Activated gamma-delta T cell treated with Interleukin-2 at 50 U/mL for 16 hours (primary cell): Measurements from ENCODE around the gene SIPA1.

ENCODE experiments used
- DNase-seq: peaks from one replicate; pipeline ENCODE4 v3.0.0-alpha.2; 2020

Gene SIPA1, protein sequence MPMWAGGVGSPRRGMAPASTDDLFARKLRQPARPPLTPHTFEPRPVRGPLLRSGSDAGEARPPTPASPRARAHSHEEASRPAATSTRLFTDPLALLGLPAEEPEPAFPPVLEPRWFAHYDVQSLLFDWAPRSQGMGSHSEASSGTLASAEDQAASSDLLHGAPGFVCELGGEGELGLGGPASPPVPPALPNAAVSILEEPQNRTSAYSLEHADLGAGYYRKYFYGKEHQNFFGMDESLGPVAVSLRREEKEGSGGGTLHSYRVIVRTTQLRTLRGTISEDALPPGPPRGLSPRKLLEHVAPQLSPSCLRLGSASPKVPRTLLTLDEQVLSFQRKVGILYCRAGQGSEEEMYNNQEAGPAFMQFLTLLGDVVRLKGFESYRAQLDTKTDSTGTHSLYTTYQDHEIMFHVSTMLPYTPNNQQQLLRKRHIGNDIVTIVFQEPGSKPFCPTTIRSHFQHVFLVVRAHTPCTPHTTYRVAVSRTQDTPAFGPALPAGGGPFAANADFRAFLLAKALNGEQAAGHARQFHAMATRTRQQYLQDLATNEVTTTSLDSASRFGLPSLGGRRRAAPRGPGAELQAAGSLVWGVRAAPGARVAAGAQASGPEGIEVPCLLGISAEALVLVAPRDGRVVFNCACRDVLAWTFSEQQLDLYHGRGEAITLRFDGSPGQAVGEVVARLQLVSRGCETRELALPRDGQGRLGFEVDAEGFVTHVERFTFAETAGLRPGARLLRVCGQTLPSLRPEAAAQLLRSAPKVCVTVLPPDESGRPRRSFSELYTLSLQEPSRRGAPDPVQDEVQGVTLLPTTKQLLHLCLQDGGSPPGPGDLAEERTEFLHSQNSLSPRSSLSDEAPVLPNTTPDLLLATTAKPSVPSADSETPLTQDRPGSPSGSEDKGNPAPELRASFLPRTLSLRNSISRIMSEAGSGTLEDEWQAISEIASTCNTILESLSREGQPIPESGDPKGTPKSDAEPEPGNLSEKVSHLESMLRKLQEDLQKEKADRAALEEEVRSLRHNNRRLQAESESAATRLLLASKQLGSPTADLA

DNA sequence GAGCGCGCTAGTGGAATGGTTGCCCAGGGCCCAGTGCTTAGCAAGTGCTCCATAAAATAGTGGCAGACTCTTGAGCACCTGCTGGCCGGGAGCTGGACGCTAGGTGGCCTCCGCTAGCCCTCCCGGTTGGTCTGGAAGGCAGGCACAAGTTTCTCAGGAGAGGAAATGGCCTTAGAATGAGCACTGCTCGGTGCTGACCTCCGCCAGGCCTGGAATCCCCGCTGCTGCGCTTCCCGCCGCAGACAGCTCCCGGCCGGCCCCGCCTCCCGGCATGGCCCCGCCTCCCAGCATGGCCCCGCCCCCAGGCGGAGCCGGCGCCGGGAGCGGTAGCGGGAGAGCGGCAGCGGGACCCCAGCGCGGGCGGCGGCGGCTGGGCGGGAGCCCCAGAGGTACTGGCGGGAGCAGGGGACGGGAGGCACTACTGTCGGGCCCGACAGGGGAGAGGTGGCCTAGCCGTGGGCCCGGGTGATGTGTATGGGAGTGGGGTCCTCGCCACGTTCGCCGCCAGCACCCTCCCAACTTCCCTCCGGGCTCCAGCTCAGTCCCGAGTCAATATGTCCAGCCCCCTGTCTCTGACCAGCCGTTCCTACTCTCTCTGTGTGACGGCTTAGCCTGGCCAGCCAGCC, at the start of gene SIPA1:
TSS of gene SIPA1 (plus strand) at position 308 of the 626 bp plus-strand sequence. CDS start 2,821 bp downstream, outside the sequence.
- peak; percentile 66 for DNase-seq

DNA sequence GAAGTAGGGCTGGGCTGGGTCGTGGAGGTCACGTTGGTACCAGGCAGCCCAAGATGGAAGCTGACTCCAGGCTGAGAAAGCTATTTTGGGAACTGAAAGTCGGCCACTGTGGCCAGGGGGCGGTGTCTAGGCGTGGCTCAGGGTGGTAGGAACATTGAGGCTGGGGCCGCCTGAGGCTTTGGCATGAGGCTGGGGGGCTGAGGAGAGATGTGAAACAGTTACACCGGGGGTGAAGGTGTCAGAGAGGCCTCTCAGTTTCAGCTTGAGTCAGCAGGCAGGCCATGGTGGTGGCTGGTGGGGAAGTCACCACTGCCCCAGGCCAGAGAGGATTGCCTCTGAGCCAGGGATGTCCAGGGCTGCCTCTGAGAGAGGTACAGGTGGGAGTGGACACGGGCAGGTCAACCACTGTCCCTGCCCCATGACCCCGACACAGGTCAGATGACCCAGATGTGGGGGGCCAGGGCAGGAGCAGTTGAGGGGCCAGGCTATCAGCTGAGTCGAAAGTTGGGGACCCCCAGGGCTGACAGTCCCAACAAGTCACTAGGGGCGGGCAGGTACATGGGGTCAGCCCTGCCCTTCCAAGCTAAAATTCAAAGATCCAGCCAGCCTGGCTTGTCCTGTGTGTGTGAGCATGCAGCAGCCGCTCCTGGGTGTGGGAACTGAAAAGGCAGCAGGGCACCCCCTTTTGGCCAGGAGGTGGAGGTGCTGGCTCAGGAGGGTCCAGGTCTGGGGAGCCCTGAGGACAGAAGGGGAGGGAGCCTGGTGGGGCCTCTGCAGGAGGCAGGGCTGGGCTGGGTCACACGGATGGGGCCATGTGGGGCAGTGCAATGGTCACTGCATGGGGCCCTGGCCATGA, 49.5 kb upstream of the SIPA1 start:
- peak; percentile 69 for DNase-seq

DNA sequence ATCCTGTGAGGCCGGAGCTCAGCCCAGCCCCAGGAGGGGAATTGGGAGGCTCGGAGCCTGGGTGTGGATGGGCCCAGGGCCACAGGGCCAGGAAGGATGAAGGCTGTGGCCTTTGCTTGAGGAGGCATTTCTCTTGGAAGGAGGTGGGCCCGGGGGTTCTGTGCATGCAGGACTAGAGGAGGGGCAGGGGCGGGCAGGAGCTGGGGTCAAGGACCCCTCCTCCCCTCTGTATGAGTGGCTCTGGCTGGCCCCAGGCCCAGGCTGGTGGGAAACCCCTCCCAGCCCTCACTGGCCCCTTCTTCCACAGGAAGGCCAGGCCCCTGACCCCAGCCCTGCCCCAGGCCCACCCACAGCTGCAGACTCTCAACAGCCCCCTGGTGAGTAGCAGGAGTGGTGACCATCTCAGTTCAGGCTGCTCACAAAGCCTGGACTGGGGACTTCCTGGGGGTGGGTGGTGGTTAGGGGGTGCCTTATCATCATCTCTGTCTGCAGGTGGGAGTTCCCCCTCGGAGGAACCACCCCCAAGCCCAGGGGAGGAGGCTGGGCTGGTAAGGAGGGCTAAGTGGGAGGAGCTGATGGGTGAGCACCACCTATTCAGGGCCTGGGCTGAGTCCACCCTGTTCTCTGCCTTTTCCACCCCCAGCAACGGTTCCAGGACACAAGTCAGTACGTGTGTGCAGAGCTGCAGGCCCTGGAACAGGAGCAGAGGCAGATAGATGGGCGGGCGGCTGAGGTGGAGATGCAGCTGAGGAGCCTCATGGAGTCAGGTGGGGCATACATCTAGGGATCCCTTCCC, 48.3 kb upstream of the SIPA1 start:
- DNase-seq, result no peak

DNA sequence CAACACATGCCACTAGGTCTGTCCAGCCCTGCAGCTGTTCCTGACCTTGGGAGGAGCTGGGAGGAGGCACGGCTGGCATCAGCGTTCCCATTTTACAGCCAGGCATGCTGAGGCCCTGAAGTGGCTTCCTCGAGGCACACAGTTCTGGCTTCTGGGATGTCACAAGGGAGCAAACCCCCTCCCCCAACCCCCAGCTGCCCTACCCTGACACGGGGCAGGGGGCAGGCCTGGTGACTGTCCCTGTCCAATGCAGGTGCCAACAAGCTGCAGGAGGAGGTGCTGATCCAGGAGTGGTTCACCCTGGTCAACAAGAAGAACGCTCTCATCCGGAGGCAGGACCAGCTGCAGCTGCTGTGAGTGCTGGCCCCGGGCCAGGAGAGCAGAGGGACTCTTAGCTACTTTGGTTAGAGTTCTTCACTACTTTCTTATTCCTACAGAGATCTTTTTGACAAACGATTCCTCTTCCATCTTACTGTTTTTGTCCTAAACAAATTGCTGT, 47.6 kb upstream of the SIPA1 start:
- no peak for DNase-seq

DNA sequence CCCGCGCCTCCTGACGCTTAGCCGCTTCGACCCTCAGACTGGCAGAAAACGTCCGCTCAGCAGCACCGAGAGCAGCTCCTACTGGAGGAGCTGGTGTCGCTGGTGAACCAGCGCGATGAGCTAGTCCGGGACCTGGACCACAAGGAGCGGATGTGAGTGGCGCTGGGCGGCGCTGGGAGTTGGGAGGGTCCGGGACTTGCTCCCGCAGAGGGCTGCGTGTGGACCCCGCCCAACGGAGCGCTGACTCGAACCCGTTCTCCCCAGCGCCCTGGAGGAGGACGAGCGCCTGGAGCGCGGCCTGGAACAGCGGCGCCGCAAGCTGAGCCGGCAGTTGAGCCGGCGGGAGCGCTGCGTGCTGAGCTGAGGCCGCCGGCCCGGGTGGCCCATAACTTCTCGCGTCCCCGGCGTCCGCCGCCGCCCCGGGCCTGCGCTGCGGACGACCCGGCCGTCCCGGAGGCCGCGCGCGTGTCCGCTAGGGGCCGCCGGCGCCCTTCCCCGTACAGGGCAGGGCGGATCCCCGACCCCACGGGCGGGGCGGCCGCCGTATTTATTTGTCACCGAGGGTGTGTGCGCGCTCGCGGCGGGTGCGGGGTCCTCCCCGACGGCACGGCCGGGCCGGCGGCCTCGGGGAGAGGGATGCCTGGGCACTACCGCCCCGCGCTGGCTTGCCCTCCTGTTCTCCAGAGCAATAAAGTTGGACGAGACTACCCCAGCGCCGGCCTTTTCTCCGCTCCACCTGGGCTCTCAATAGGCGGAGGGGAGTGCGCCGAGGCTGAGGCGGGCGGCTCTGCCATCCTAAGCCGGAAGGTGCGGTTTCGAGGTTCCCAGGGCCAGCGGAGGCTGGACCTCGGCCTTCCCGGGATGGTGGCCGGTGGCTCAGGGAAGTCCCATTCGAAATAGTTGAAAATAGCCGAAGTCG, 45.7 kb upstream of the SIPA1 start:
- DNase-seq, result no peak

DNA sequence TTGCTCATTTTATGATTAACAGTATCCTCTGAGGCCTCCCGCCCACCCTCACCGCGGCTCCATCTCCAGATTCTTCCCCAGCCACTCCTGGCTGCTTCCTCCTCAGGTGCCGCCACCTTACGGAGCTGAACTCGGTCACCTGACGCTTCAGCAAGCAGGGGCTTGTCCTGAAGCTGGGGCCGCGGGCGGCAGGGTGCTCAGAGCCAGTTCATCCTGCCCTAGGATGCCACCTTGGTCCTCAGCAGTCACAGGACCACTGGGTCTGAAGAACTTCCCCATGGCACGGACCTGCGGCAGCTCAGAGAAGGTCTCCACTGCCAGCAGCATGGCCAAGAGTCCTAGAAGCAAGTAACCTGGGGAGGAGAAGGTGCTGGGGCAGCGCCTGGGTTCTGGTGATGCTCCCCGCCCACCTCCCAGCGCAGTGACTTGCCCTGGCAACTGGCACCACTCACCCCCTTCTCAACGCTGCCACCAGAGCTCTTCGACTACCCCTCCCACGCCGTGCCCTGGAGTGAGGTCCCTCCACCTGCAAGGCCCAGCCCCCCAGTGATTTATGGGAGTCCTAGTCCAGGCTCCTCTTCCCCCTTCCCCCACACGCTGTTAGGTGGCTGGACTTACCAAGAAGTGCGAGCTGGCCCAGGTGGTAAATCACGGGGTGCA, 44.9 kb upstream of the SIPA1 start:
- DNase-seq, result no peak

DNA sequence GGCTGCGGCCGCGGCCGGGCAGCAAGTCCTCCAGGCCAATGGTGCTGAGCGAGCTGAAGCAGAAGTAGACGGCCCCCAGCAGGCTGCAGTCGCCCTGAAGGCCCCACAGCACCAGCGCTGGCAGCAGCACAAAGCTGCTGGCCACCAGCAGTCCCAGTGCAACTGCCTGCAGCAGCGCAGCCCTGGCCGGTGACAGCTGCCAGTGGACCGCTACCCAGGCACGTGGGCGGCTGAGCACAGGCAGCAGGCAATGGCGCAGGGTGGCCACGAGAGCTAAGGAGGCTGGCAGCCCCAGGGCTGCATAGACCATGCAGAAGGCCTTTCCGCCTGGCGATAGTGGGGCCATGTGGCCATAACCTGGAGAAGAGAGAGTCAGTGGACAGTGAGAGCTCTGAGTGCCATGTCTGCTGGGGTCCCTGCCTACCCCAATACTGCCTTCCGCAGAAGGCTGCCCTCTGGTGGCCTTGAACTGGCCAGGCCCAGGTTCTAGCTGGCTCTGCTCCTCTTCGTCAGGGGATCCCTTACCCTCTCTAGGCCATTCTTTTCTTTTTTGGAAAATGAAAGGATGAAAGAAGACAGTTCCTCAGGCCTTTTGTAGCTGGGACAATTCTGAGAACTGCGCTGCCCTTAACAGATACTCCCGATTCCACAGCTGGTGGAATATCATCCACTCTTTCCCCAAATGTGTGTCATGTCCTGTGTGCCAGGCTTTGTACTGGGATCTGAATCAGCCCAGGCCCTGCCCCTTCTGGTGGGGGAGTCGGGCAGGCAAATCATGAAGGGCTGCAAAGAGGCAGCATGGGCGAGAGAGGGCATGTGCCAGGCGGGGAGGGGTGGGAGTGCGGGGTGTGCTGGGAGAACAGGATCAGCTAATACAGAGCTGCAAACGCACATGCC, 44.1 kb upstream of the SIPA1 start:
- DNase-seq, result peak; percentile 57

DNA sequence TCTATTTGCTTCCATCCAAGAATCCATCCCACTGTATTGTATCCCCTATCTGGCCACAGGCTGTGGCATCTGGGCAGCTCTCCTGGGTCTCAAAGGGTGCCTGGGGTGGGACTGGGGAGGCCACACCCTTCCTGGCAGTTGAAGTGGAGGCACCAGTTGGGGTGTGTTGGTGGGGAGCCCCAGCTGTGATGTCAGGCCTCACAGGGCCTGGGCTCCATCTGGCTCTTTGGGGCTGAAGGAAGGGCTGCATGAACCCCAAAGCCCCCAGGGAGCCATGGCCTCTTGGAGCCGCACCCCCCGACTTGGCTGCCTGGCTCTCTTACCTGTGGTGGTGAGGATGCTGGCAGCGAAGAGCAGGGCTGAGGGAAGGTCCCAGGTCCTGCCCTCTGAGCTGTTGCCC, 42.8 kb upstream of the SIPA1 start:
- no peak for DNase-seq

DNA sequence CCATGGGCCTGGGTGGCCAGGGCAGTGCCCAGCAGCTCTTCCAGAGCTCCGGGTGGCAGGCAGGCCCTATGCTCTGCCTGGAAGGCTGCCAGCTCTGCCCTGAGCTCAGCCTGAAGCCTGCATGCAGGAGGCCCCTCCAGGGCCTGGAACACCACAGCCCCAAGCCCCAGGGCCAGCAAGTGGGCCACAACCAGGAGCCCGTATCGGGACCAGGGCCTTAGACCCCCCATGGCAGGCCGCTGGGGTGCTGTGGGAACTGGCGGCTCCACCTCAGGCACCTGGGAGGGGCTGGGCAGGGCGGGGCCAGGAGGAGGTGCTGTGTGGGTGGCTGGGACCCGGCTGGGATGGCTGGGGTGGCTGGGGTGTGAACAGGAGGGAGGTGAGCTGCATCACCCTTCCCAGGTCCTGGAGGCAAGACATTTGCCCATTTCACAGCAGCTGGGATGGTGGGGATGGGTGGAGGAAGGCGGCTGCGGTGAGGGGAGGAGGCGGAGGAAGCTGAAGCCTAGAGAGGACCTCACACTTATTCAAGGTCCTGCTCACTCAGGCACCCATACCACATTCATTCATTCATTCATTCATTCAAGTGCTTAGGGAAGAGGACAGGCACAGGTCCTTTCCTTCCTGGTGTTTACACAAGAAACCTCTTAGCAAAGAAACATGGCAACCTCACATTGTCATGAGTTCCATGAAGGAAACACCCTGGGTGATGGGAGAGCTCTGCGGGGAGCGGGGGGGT, 42.2 kb upstream of the SIPA1 start, which contains the start of gene KCNK7:
TSS of gene KCNK7 (minus strand) at position 258 of the 739 bp plus-strand sequence. CDS start at position 230, 28 bp downstream.
- no peak for DNase-seq

DNA sequence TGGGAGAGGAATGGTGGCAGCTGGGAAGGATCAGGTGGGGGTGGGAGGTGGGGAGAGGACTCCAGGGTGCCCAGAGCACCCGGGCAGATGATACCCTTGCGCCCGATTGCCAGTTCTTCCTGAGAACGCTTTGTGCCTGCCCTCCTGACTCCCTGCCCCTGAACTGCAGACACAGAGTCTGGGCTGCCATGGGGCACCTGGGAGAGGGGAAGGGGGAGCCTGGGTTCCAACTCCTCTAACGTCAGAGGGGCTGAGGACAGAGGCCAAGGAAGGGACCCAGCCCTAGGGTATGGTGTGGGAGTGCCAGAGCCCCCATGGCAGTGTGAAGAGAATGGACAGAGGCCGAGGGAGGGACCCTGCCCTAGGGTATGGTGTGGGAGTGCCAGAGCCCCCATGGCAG, 41.4 kb upstream of the SIPA1 start:
- DNase-seq, result no peak

DNA sequence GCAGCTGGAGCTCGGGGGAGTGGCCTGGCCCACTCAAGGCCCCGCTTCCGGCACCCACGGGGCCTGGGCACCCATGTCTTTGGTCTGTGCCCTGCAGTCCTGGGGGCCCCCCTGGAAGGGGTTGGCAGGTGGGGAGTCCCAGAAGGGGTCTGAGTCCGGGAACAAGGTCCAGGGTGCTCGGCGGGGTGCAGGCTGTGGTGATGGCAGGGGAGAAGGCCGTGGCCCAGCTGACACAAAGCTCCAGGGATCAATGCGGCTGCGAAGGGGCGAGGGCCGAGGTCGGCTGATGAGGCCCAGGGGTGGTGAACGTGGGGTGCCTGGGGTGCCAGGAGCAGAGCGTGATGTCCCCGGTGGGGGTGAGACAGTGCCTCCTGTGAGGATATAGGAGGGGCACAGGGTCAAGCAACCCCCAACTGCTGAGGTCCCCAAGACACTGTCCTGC, 39.6 kb upstream of the SIPA1 start:
- DNase-seq, result no peak

DNA sequence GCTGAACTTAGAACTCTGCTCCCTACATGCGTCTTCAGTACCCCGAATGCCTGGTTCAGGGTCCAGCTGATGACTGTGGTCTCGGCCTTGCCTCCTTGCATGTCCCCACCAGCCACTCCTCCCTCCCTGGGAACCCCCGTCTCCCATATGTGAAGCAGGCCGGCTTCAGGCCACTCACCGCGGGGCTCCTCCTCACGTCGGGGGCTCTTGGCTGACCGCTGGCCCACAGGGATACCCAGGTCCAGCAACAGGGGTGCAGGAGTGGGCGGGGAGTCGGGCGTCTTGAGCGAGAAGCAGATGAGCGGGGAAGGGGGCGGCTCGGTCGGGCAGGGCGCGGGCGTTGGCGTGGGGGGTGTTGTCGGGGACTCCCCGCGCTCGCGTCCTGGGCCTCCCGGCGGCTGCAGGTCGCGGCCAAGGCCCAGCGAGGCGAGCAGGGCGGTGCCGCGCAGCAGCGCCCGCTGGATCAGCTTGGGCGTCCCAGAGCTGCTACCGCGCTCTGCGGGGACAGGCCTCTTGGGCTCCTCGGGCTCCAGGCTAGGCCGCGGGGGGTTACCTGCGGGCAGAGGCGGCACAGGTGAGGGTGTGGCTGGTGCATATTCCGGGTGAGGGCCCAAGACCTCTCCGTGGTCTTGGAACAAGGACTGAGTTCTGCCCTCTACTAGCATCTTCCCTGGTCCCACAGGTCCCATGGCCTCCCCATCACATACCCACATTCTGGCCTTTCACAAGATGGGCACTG, 38.5 kb upstream of the SIPA1 start:
- DNase-seq, result no peak

DNA sequence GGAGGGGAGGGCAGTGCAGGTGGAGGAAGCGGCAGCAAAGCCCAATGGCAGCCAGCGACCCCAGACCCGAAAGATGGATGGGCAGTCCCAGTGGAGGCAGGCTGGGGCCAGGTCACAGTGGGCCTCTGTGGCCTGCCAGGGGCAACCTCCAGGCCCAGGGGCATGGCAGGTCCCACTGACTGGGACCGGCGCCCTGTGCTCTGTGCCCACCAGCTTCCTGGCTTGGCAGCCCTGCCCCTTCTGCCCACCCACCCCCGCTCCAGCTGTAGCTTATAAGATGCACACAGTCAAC, 38.0 kb upstream of the SIPA1 start:
- DNase-seq, result no peak

DNA sequence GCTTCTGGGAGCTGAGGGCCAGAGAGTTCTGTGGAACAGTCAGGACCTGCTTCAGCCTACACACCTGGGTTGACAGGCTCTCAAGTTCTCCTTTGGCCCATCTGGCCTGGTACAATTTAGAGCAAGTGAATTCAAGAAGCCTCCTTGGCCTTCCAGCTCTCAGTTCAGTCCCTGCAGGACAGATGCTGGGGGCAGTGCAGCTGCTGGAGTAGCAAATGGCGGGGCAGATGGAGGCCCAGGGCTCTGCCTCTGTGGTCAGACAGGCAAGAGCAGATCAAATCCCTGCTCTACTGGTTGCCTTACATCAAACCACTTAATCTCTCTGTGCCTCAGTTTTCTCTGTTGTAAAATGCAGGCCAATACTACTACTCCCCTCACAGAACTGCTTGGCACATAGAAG, 33.6 kb upstream of the SIPA1 start:
- no peak for DNase-seq

DNA sequence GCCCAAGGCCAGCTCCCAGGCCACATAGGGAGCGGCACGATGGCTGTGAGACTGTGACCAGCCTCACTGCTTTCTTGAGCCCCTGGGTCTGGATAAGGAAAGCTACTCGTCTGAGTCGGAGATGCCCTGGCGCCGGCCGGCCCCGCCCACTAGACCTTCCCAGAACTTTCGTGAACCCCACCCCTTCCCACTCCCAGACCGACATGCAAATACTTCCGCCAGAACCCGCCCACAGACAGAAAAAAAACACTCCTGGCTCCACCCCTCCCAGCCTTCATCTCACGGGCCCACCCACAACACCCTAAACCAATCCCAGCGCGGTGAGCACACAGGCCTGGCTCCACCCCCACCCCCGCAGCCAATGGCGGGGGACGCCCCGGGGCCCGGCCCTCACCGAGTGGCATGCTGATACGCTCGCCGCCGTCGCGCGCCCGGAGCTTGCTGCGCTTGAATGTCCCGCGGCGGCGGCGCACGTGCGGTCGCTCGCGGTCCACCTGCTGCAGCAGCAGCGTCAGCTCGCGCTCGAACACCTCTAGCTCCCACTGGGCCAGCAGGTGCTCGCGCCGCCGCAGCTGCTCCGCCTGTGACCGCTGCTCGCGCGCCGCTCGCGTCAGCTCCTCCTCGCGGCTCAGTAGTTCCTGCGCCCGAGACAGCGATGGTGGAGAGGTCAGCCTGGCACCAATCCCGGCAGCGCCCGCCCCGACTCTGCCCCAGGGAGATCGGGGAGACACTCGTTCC, 30.9 kb upstream of the SIPA1 start:
- DNase-seq, result no peak
